ENCODE measurements around the gene SNX7. TPM values are rescaled to one million over a fixed set of nuclear protein-coding genes. Genes with fewer than 3 reads are reported as not detected.

Gene SNX7
- total and polyA plus RNA-seq, 2 donors (not counting 3 experiments of a cell fraction or from before 2014, with no cell fraction given) = 22.4 to 37.9 TPM

GRCh38 chr1:98681812-98682211, 20.3 kb downstream of the SNX7 start:
- BruUV-seq (replicated peaks) = no TSS peak
- Histone ChIP-seq H3K79me2 (ENCODE audit: control insufficient read depth, insufficient read depth, low read length) (peaks cover 2% of the 10 kb centered on the region), H4K20me1 (replicated peaks; ENCODE audit: control insufficient read depth, extremely low read depth, insufficient read depth, low read length) (no peaks in the 10 kb centered on the region), H3K9ac (replicated peaks; ENCODE audit: extremely low read depth, insufficient read depth, low read length) (no peak overlapping the region), H3K9me3 (replicated peaks; ENCODE audit: control insufficient read depth, insufficient read depth, low read length) (no peaks in the 10 kb centered on the region), H3K36me3 (ENCODE audit: control insufficient read depth in 2 of 2, extremely low read depth in 1 of 2, insufficient read depth in 2 of 2, low read length in 2 of 2) (peaks cover 0 to 6% of the 10 kb centered on the region in 2 experiments), H3K27ac (ENCODE audit: insufficient read depth, low read depth, low read length) (no peak overlapping the region), H3K27me3 (ENCODE audit: control insufficient read depth in 2 of 2, insufficient read depth in 2 of 2, low read length in 2 of 2) (no peaks in the 10 kb centered on the region), H2AFZ (ENCODE audit: low read depth, low read length) (no peak overlapping the region), H3K4me2 (ENCODE audit: insufficient read depth, low read length) (no peak overlapping the region), H3K4me1 (ENCODE audit: control insufficient read depth, extremely low read depth, insufficient read depth, low read length) (no peaks in the 10 kb centered on the region), H3K9me1 (replicated peaks; ENCODE audit: control insufficient read depth, extremely low read depth, insufficient read depth, low read length) (no peaks in the 10 kb centered on the region), H3K4me3 (replicated peaks in 1 of 3; ENCODE audit: insufficient read depth in 1 of 3, low read depth in 1 of 3, low read length in 3 of 3) (no peak overlapping the region)
- intact Hi-C loops (cut with micrococcal nuclease) (no loop called here), dilution Hi-C loops (cut with MboI; ENCODE audit: extremely low pct_ligation_motif_present, low sequenced_read_pairs) (no loop called here)
- CTCF ChIA-PET = no interaction called here
- FAIRE-seq (no peak), DNase-seq (ENCODE audit: low read depth, low spot score) (no peak)
- POLR2A ChIA-PET = no interaction called here
- no peak for TF ChIP-seq CTCF (IDR thresholded peaks at IDR 0.05; ENCODE audit: extremely low read depth in 1 of 2, insufficient read depth in 1 of 2, low read depth in 1 of 2, low read length in 2 of 2)
- TF ChIP-seq EZH2 (IDR thresholded peaks at IDR 0.05; ENCODE audit: borderline replicate concordance, low read depth, low read length, severe bottlenecking) = no peak
- no peak for TF ChIP-seq MAX (IDR thresholded peaks at IDR 0.05; ENCODE audit: insufficient read depth, insufficient read length)
- TF ChIP-seq MYC (IDR thresholded peaks at IDR 0.05; ENCODE audit: low read depth, low read length) = no peak
- no peak for TF ChIP-seq POLR2A (IDR thresholded peaks at IDR 0.05; ENCODE audit: low read depth, low read length)
- TF ChIP-seq JUN (IDR thresholded peaks at IDR 0.05; ENCODE audit: borderline replicate concordance, insufficient read depth, insufficient read length, low read depth) = no peak
- TF ChIP-seq GATA2 (IDR thresholded peaks at IDR 0.05; ENCODE audit: insufficient read depth, insufficient read length, low read depth, low read length) = no peak
- TF ChIP-seq FOS (IDR thresholded peaks at IDR 0.05; ENCODE audit: borderline replicate concordance, insufficient read depth, low read length) = no peak
- no peak for TF ChIP-seq POLR2AphosphoS5 (IDR thresholded peaks at IDR 0.05; ENCODE audit: insufficient read depth, low read depth, low read length)
